Liver (tissue), 9 donors: ENCODE measurements around the gene TMEM184A. TPM values are rescaled to one million over a fixed set of nuclear protein-coding genes. Genes with fewer than 3 reads are reported as not detected.

Experiments used
- DNase-seq: peaks from one replicate; pipeline ENCODE4 v3.0.0-alpha.2; 2017; ENCODE audit warnings: low spot score
- H3K27ac ChIP-seq, 2 donors: one replicate each; pipeline ENCODE4 v1.7.0; 2013; ENCODE audit warnings: inconsistent platforms in 2 of 2, low read length in 2 of 2, control low read depth in 1 of 2, low read depth in 1 of 2, mild to moderate bottlenecking in 1 of 2
- H3K27me3 ChIP-seq, 4 donors: one replicate each; pipeline versions ENCODE4 v1.6.1 to v1.7.0; 2013; ENCODE audit warnings: low read length in 3 of 4, inconsistent platforms in 1 of 4, mild to moderate bottlenecking in 1 of 4, moderate library complexity in 1 of 4; ENCODE audit not compliant: control insufficient read depth in 4 of 4, insufficient read depth in 4 of 4
- H3K36me3 ChIP-seq, 4 donors: one replicate each; pipeline versions ENCODE4 v1.6.1 to v1.7.0; 2013; ENCODE audit warnings: low read length in 3 of 4, mild to moderate bottlenecking in 3 of 4, low read depth in 1 of 4, moderate library complexity in 1 of 4; ENCODE audit not compliant: control insufficient read depth in 4 of 4, insufficient read depth in 3 of 4
- H3K4me1 ChIP-seq, 4 donors: one replicate each; pipeline versions ENCODE4 v1.6.1 to v1.7.0; 2013; ENCODE audit warnings: low read length in 3 of 4, mild to moderate bottlenecking in 3 of 4, moderate library complexity in 1 of 4; ENCODE audit not compliant: control insufficient read depth in 4 of 4, insufficient read depth in 4 of 4
- H3K4me3 ChIP-seq, 3 donors: one replicate each; pipeline versions ENCODE4 v1.6.1 to v1.7.0; 2013; ENCODE audit warnings: low read length in 3 of 3, control low read depth in 1 of 3, low read depth in 1 of 3, mild to moderate bottlenecking in 1 of 3
- H3K9ac ChIP-seq, 2 donors: one replicate each; pipeline ENCODE4 v1.7.0; 2013; ENCODE audit warnings: low read length in 2 of 2, mild to moderate bottlenecking in 2 of 2, moderate library complexity in 2 of 2, control low read depth in 1 of 2, low read depth in 1 of 2
- H3K9me3 ChIP-seq, 4 donors: one replicate each; pipeline versions ENCODE4 v1.6.1 to v1.7.0; 2013; ENCODE audit warnings: low read length in 3 of 4; ENCODE audit not compliant: control insufficient read depth in 4 of 4
- EGR1 ChIP-seq, 2 donors: IDR thresholded peaks; 2 replicates each; pipeline ENCODE4 v1.6.1; 2016 to 2018; ENCODE audit warnings: antibody characterized with exemption in 2 of 2, low read depth in 2 of 2
- FOXA1 ChIP-seq: IDR thresholded peaks from 2 replicates; pipeline ENCODE4 v1.6.1; 2016; ENCODE audit warnings: antibody characterized with exemption
- FOXA2 ChIP-seq: IDR thresholded peaks from 2 replicates; pipeline ENCODE4 v1.6.1; 2016; ENCODE audit warnings: antibody characterized with exemption
- GABPA ChIP-seq, 2 donors: IDR thresholded peaks in 1 of 2; conservative IDR thresholded peaks in 1 of 2; 2 replicates each; pipeline ENCODE4 v1.6.1; 2016; ENCODE audit warnings: antibody characterized with exemption in 2 of 2, mild to moderate bottlenecking in 1 of 2, moderate library complexity in 1 of 2
- HNF4A ChIP-seq, 2 donors: conservative IDR thresholded peaks; 2 replicates each; pipeline ENCODE4 v1.6.1; 2016; ENCODE audit warnings: antibody characterized with exemption in 2 of 2, mild to moderate bottlenecking in 2 of 2
- HNF4G ChIP-seq: IDR thresholded peaks from 2 replicates; pipeline ENCODE4 v1.6.1; 2016; ENCODE audit warnings: antibody characterized with exemption
- JUND ChIP-seq, 2 donors: IDR thresholded peaks; 2 replicates each; pipeline ENCODE4 v1.6.1; 2016; ENCODE audit warnings: antibody characterized with exemption in 2 of 2
- NR2F2 ChIP-seq: IDR thresholded peaks from 2 replicates; pipeline ENCODE4 v1.6.1; 2016; ENCODE audit warnings: antibody characterized with exemption
- RAD21 ChIP-seq, 2 donors: IDR thresholded peaks; 2 replicates each; pipeline ENCODE4 v1.6.1; 2016; ENCODE audit warnings: antibody characterized with exemption in 2 of 2, mild to moderate bottlenecking in 2 of 2
- RXRA ChIP-seq, 2 donors: IDR thresholded peaks; 2 replicates each; pipeline ENCODE4 v1.6.1; 2017 to 2018; ENCODE audit warnings: antibody characterized with exemption in 2 of 2, mild to moderate bottlenecking in 1 of 2
- SP1 ChIP-seq: IDR thresholded peaks from 2 replicates; pipeline ENCODE4 v1.6.1; 2018; ENCODE audit warnings: antibody characterized with exemption, mild to moderate bottlenecking
- TAF1 ChIP-seq: conservative IDR thresholded peaks from 2 replicates; pipeline ENCODE4 v1.6.1; 2016; ENCODE audit warnings: antibody characterized with exemption, mild to moderate bottlenecking
- YY1 ChIP-seq: IDR thresholded peaks from 2 replicates; pipeline ENCODE4 v1.6.1; 2016; ENCODE audit warnings: antibody characterized with exemption, mild to moderate bottlenecking
- WGBS: extraction: QIAGEN DNeasy Blood & Tissue Kit; methylation state at CpG from one replicate; pipeline ENCODE4 v1.1.7; 2013; 5-methylcytosine and 5-hydroxymethylcytosine counted together
- polyA plus RNA-seq, 2 donors: library from polyadenylated mRNA; stranded (reverse) in 1 of 2; unstranded in 1 of 2; fragments of 200-250 nt in 1 of 2; fragments of >200 nt in 1 of 2; fragmentation: Nextera tagmentation in 1 of 2; extraction: Ambion mirVana in 1 of 2; gene quantifications; one replicate each; pipeline versions ENCODE4 v1.2.1 to v1.2.3, GENCODE V29; 2013 to 2015
- total RNA-seq, 2 donors: library from RNA; depleted of rRNA; stranded (reverse); fragments of >200 nt; gene quantifications; one replicate each; pipeline ENCODE4 v1.2.3, GENCODE V29; 2014
- TF ChIP-seq, protein P1 (sequence below): IDR thresholded peaks from 2 replicates; pipeline ENCODE4 v1.6.1; 2016; ENCODE audit warnings: antibody characterized with exemption
- TF ChIP-seq, protein P2 (sequence below): fragments of 150-350 bp; IDR thresholded peaks from 2 replicates; pipeline ENCODE4 v1.5.1; 2017; ENCODE audit warnings: improper control_type of control experiment, low read depth, low read length; ENCODE audit not compliant: missing input control
- TF ChIP-seq, protein P3 (sequence below): IDR thresholded peaks from 2 replicates; pipeline ENCODE4 v1.6.1; 2016; ENCODE audit warnings: antibody characterized with exemption, mild to moderate bottlenecking
- TF ChIP-seq, protein P4 (sequence below): IDR thresholded peaks from 2 replicates; pipeline ENCODE4 v1.6.1; 2016; ENCODE audit warnings: antibody characterized with exemption
- TF ChIP-seq, protein P5 (sequence below): IDR thresholded peaks from 2 replicates; pipeline ENCODE4 v1.6.1; 2016; ENCODE audit warnings: antibody characterized with exemption
- donor health status: healthy.
- donor health status: healthy.
- donor health status: healthy.
- donor health status: healthy.
- donor health status: healthy.

TMEM184A gene
- total and polyA plus RNA-seq, 4 donors = 1.6 to 12.6 (median 11.4) TPM

DNA sequence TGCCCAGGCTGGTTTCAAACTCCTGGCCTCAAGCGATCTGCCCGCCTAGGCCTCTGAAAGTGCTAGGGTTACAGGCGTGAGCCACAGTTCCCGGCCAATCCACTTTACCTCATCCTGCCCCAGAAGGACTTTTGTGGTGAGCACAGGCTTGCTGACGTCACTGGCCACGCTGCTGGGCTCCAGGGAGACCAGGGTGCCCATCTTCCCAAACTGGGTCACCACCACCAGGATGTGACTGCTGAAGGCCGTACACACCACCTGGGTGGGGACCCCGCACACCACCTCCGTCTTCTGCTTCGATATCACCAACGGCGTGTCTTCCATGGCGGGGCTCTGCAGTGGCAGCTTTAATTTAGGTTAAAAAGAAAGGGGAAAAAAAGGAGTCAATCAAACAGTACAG is 13.0 kb upstream of the TMEM184A start:
- WGBS = 80% methylated on average over 13 of the region's 13 CpGs
- H3K4me1 ChIP-seq = peaks cover 10 to 17% (median 15%) of the 10 kb centered on the region in 4 donors
- peak overlapping the region; percentile 75 to 94 (median 77) for H3K4me3 ChIP-seq
- H3K9ac ChIP-seq = peak overlapping the region in 1 of 2 donors; percentile 43
- no peak for DNase-seq
- TF ChIP-seq EGR1 (IDR thresholded peaks at IDR 0.05; ENCODE audit: low read depth in 2 of 2) (no peak), SP1 (no peak), RXRA (IDR thresholded peaks at IDR 0.05) (no peak), HNF4G (no peak), YY1 (no peak)
- TF ChIP-seq, protein P1, sequence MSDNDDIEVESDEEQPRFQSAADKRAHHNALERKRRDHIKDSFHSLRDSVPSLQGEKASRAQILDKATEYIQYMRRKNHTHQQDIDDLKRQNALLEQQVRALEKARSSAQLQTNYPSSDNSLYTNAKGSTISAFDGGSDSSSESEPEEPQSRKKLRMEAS = no peak
- TF ChIP-seq, protein P2, sequence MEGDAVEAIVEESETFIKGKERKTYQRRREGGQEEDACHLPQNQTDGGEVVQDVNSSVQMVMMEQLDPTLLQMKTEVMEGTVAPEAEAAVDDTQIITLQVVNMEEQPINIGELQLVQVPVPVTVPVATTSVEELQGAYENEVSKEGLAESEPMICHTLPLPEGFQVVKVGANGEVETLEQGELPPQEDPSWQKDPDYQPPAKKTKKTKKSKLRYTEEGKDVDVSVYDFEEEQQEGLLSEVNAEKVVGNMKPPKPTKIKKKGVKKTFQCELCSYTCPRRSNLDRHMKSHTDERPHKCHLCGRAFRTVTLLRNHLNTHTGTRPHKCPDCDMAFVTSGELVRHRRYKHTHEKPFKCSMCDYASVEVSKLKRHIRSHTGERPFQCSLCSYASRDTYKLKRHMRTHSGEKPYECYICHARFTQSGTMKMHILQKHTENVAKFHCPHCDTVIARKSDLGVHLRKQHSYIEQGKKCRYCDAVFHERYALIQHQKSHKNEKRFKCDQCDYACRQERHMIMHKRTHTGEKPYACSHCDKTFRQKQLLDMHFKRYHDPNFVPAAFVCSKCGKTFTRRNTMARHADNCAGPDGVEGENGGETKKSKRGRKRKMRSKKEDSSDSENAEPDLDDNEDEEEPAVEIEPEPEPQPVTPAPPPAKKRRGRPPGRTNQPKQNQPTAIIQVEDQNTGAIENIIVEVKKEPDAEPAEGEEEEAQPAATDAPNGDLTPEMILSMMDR = no peak
- H3K27me3 ChIP-seq = no peaks in the 10 kb centered on the region
- no peaks in the 10 kb centered on the region for H3K9me3 ChIP-seq
- H3K27ac ChIP-seq = no peak overlapping the region
- H3K36me3 ChIP-seq = peaks cover 0 to 14% (median 1%) of the 10 kb centered on the region in 4 donors

DNA sequence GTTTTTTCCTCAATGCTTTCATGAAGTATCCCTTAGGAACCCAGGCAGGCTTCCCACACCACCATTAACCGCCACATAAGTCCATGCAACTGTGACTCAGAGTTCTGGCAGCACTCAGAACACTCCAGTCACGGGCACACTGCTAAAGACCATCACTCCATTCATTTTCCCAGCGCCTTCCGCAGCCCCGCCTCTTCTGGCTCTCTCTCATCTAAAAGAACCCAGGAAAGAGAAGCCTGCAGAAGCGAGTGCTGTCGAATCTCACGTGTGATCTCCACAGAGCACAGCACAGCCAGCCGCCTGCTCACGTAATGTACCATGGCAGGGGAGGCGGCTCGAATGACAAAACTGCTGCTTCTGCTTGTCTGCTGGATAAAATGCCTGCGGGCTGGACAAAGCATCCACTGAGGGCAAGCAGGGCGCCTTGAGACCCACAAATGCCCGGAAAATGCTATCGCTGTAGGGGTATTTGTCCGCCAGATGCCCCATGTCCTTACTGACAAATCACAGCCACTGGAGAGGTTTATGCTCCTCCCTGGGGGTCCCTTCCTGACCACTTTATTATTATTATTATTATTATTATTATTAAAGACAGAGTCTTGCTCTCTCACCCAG is 12.0 kb upstream of the TMEM184A start:
- H3K9ac ChIP-seq = no peak overlapping the region
- no peak overlapping the region for H3K27ac ChIP-seq
- DNase-seq = no peak
- no peaks in the 10 kb centered on the region for H3K9me3 ChIP-seq
- H3K4me3 ChIP-seq = no peak overlapping the region
- no peaks in the 10 kb centered on the region for H3K27me3 ChIP-seq
- H3K4me1 ChIP-seq = peaks cover 10 to 17% (median 15%) of the 10 kb centered on the region in 4 donors
- TF ChIP-seq FOXA2 (no peak), HNF4A (conservative IDR thresholded peaks at IDR 0.05) (no peak), JUND (IDR thresholded peaks at IDR 0.05) (no peak), RAD21 (IDR thresholded peaks at IDR 0.05) (no peak), NR2F2 (no peak), YY1 (no peak), TAF1 (no peak), RXRA (IDR thresholded peaks at IDR 0.05) (no peak), HNF4G (no peak), EGR1 (IDR thresholded peaks at IDR 0.05; ENCODE audit: low read depth in 2 of 2) (no peak), SP1 (no peak), FOXA1 (no peak), GABPA (IDR thresholded peaks at IDR 0.05 in 1 of 2, conservative IDR thresholded peaks at IDR 0.05 in 1 of 2) (no peak)
- TF ChIP-seq, protein P1 = no peak
- TF ChIP-seq, protein P3, sequence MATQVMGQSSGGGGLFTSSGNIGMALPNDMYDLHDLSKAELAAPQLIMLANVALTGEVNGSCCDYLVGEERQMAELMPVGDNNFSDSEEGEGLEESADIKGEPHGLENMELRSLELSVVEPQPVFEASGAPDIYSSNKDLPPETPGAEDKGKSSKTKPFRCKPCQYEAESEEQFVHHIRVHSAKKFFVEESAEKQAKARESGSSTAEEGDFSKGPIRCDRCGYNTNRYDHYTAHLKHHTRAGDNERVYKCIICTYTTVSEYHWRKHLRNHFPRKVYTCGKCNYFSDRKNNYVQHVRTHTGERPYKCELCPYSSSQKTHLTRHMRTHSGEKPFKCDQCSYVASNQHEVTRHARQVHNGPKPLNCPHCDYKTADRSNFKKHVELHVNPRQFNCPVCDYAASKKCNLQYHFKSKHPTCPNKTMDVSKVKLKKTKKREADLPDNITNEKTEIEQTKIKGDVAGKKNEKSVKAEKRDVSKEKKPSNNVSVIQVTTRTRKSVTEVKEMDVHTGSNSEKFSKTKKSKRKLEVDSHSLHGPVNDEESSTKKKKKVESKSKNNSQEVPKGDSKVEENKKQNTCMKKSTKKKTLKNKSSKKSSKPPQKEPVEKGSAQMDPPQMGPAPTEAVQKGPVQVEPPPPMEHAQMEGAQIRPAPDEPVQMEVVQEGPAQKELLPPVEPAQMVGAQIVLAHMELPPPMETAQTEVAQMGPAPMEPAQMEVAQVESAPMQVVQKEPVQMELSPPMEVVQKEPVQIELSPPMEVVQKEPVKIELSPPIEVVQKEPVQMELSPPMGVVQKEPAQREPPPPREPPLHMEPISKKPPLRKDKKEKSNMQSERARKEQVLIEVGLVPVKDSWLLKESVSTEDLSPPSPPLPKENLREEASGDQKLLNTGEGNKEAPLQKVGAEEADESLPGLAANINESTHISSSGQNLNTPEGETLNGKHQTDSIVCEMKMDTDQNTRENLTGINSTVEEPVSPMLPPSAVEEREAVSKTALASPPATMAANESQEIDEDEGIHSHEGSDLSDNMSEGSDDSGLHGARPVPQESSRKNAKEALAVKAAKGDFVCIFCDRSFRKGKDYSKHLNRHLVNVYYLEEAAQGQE = no peak
- TF ChIP-seq, protein P4, sequence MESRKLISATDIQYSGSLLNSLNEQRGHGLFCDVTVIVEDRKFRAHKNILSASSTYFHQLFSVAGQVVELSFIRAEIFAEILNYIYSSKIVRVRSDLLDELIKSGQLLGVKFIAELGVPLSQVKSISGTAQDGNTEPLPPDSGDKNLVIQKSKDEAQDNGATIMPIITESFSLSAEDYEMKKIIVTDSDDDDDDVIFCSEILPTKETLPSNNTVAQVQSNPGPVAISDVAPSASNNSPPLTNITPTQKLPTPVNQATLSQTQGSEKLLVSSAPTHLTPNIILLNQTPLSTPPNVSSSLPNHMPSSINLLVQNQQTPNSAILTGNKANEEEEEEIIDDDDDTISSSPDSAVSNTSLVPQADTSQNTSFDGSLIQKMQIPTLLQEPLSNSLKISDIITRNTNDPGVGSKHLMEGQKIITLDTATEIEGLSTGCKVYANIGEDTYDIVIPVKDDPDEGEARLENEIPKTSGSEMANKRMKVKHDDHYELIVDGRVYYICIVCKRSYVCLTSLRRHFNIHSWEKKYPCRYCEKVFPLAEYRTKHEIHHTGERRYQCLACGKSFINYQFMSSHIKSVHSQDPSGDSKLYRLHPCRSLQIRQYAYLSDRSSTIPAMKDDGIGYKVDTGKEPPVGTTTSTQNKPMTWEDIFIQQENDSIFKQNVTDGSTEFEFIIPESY = no peak
- TF ChIP-seq, protein P2 = no peak
- TF ChIP-seq, protein P5, sequence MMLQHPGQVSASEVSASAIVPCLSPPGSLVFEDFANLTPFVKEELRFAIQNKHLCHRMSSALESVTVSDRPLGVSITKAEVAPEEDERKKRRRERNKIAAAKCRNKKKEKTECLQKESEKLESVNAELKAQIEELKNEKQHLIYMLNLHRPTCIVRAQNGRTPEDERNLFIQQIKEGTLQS = no peak
- 95% methylated on average over 17 of the region's 17 CpGs for WGBS
- peaks cover 0 to 14% (median 1%) of the 10 kb centered on the region in 4 donors for H3K36me3 ChIP-seq
